Right lobe of liver (tissue), 4 donors: ENCODE measurements around the gene PLEKHA1.

ENCODE experiments used
- CTCF ChIP-seq, 4 donors: fragments of 200-600 bp in 3 of 4; fragments of 450-650 bp in 1 of 4; IDR thresholded peaks; one replicate each; pipeline versions ENCODE4 v1.5.1 to v1.8.0; 2016 to 2022; ENCODE audit warnings: antibody characterized with exemption in 4 of 4, mild to moderate bottlenecking in 2 of 4
- POLR2A ChIP-seq: fragments of 450-650 bp; IDR thresholded peaks from one replicate; pipeline ENCODE4 v1.6.1; 2017; ENCODE audit warnings: antibody characterized with exemption, mild to moderate bottlenecking
- donor health status: DM: no; HTN: no; CAD: no.
- donor health status: DM: no; HTN: no; CAD: no.
- donor health status: DM: no; HTN: yes; CAD: no.

GRCh38 chr10:122388287-122388997 is 13.9 kb downstream of the PLEKHA1 start:
- TF ChIP-seq POLR2A (no peak), CTCF (IDR thresholded peaks at IDR 0.05) (no peak)
